NCI-H1105 (cell line): Measurements from ENCODE around the gene BTBD7.
"Not testable (repeated sequence)": the region's sequence is repeated elsewhere in the genome, so short reads cannot be mapped to it uniquely, and the experiment has no call there.

ENCODE experiments used
- DNase-seq: peaks from one replicate; lab custom pipeline; 2025; lab: John Stamatoyannopoulos, UW

The BTBD7 gene

DNA sequence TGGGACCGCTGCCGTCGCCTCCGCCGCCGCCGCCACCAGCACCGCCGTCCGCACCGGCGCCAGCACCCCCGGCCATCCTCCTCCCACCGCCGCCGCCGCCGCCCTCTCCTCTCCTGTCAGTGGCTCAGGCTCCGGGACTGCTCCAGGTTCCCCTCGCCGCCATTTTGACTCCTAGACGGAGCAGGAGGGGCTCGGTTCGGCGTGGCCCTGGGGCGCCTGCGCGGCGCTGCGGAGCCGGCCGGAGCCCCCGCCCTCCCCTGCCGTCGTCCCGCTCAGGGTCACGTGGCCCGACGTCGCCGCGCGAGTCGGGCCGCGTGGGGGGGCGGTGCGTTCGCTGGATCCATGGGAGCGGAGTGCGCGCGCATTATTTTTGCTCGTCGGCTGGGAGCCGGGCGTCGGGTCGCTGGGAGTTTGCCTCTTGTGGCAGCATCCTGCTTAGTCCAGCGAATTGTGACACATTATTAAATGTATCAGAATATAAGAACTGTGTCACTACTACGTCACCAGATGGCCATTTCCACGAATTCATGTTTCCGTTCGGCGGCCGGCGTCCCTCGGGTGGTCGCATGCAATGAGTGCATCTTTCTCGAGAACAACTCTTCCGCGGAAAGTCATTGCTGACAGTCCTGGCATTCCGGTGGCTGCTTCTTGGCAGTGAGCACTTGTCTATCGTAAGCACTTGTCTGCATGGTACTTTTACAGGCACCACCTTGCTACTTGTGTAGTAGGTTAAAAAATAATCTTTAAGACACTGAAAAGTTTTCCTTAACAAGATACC is at the start of gene BTBD7:
BTBD7 (minus strand) TSS at position 184 of the 778 bp plus-strand sequence. CDS start 36,985 bp downstream, outside the sequence.
- peak; percentile 95 for DNase-seq

DNA sequence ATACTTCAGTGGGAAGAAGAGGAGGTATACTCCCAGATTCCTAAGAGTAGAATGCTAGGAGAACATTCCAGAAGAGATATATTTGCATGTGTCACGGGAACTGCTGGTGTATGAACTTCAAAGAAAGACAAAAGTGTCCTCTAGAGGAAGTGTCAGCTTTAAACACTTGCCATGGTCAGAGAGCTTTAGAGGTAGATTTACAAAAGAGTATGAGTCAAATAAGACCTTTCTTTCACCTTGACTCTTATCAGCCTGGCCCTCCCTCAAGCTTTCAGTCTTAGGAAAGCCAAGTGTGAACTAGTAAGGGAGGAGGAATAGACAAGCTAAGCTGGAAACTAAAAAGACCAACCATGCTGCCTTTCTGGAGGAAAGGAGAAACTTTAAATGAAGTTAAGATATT is 48.8 kb upstream of the BTBD7 start:
- no peak for DNase-seq

DNA sequence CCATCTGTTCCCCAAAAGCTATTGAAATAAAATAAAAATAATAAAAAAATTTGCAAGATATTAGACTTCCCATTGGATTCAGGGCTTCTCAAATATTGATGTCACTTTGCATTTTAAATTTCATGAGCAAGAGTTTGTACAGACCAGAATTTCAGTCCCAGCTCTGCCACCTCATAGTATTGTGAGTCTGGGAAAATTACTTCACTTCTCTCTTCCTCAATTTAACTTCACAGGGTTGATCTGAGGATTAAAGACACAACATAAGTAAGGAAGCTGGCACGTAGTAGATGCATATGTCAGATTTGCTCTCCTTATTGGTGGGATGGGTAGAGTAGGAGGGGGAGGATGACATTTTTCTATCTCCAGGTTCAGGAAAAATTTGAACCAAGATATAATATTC is 47.0 kb upstream of the BTBD7 start:
- no peak for DNase-seq

DNA sequence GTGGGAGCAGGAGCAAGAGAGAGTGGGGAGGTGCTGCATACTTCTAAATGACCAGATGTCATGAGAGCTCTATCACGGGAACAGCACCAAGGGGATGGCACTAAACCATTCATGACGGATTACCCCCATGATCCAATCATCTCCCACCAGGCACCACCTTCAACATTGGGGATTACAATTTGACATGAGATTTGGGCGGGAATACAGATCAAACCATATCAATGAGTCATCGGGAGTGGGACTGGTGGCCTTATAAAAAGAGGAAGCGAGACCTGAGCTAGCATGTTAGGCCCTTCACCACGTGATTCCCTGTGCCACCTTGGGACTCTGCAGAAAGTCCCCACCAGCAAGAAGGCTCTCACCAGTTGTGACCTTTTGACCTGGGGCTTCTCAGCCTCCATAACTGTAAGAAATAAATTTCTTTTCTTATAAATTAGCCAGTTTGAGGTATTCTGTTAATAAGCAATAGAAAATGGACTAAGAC is 42.9 kb upstream of the BTBD7 start:
- DNase-seq, result no peak

- no peak for DNase-seq
Measured at GRCh38 chr14:93369713-93370266, 37.0 kb upstream of the BTBD7 start.

DNA sequence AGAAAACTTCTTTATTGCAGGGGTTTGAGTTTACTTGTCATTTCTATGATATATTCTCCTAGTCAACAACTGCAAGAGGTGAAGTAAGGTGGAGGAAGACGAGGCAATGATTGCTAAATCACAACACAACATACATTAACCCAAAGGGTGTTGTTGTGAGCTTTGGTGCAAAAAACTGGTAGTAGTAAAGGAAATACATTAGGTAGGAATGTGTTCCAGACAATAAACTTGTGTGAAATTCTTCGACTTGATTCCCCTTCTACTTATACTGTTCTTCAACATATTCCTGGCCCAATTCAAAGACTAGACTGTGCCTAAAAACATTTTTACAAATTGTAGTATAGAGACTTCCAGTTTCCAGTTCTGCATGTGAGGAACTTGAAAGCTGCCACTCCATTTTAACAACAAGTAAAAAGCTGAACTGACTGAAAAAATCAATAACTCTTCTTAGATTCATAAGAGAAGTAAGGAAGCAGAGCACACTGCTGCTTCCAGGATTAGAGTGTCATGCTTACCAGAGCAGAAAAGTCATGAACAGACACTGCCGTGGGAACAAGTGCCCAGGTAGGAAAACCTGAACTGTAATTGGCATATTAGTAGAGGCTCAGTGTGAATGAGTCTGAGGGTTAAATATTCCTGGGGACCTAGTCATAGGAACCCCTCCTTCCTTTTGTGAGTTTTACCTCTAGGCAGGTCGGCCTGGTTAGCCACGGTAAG is 36.3 kb upstream of the BTBD7 start:
- DNase-seq, result no peak

DNA sequence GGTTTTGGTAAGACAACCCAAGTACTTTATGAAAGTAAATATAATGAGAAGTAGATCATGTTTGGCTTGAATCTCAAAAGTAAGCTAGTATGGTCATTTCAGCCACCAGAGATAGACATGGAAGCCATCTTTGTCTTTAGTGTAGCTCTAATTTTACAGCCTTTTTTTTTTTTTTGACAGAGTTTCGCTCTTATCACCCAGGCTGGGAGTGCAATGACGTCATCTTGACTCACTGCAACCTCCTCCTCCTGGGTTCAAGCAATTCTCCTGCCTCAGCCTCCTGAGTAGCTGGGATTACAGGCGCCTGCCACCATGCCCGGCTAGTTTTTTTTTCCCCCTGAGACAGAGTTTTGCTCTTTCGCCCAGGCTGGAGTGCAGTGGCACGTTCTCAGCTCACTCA is 22.0 kb upstream of the BTBD7 start:
- not testable (repeated sequence) for DNase-seq

DNA sequence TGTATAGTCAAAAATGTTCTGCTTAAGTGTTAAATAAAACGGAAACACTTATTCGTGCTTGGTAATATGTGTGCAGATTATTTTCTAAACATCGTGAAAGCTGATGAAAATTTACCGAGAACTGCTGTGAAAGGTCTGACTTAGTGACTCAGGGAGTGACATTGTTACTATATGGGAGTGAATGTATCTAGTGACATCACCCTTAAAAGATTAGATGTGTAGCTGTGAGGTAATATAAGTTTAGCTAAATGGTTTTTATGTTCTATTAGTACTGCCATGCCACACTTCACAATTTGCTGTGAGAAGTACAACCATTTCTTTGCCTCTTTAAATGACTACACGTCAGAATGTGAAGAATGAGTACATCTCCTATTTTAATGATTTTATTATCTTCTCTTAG is 15.5 kb upstream of the BTBD7 start:
- DNase-seq, result no peak

DNA sequence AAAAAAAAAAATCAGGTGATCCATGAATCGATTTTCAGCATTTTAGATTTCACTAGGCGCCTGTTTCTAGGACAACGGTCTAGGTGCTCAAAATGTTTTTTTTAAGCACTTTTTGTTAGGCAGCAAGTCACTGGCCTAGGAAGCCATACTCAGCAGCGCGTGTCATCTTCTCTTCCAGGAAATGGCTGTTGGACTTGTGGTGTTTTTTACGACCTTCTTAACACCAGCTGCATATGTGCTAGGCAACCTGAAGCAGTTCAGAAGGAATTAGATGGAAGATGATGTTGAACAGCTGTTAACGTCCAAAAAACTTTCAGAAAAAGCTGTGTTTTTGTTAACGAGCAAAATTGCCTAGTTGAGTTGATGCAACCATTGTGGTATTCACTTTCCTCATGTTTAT is 15.0 kb upstream of the BTBD7 start:
- no peak for DNase-seq

- no peak for DNase-seq
Measured at GRCh38 chr14:93346926-93347721, 14.3 kb upstream of the BTBD7 start, which contains the start of gene COX8C. Gene COX8C, plus strand, starts transcription at chr14:93347182. Its CDS starts 87 bp downstream, at chr14:93347269.

GRCh38 chr14:93343797-93344196 is 11.0 kb upstream of the BTBD7 start:
- no peak for DNase-seq

GRCh38 chr14:93343266-93343665 is 10.4 kb upstream of the BTBD7 start:
- no peak for DNase-seq

- no peak for DNase-seq
Measured at GRCh38 chr14:93337884-93338283, 5.0 kb upstream of the BTBD7 start.

GRCh38 chr14:93337143-93337753 is 4.4 kb upstream of the BTBD7 start:
- DNase-seq, result no peak

- no peak for DNase-seq
Measured at GRCh38 chr14:93333631-93334103, 831 bp upstream of the BTBD7 start.

DNA sequence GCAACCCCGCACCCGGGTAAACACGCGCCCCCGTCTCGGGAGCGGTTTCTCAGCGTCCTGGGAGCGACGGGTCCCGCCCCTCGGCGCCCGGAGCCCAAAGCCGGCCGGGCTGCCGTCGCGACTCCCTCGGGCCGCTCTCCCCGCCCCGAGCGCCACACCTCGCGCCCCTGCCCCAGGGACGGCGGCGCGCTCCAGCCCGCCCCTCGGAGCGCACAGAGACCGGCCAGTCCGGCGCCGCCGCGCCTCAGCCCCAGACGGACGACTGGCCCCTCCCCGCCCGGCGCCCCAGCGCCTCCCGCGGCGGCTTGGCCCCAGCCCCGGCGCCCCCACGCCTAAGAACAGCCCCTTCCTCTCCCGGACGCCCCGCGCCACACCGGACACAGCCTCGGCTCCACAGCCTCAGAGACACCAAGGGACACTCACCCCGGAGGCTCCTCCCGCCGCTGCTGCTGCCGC is 411 bp downstream of the BTBD7 start:
- peak; percentile 39 for DNase-seq

GRCh38 chr14:93331728-93332396 is 974 bp downstream of the BTBD7 start:
- no peak for DNase-seq

DNA sequence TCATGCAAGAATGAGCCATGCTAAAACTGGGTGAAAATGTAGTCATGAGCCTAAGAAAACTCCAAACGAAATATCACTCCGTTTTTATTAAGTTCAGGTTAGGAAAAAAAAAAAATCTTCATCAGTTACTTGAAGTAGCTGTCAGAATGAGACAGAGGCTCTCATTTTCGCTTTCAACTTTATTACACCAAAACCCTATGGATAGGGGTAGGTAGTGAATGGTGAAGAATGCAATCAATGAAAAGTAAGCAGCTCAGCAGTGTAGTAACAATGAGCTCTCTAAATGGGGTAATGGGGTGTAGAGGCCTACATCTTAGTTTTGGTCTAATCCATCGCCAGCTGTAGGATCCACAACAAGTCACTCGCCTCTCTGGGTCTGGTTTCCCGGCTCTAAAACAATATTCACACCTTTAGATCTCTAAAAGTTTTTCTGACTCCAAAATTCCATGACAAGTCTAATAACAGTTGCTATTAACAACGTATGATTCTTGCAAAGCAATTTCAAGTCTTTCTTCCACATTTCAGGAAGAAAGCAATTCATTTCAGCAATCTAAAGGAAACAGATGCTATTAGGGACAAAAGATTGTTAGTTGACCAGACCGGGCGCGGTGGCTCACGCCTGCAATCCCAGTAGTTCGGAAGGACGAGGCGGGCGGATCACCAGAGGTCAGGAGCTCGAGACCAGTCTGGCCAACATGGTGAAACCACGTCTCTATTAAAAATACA is 1.7 kb downstream of the BTBD7 start:
- DNase-seq, result no peak

GRCh38 chr14:93330609-93331000 is 2.2 kb downstream of the BTBD7 start:
- DNase-seq, result no peak

DNA sequence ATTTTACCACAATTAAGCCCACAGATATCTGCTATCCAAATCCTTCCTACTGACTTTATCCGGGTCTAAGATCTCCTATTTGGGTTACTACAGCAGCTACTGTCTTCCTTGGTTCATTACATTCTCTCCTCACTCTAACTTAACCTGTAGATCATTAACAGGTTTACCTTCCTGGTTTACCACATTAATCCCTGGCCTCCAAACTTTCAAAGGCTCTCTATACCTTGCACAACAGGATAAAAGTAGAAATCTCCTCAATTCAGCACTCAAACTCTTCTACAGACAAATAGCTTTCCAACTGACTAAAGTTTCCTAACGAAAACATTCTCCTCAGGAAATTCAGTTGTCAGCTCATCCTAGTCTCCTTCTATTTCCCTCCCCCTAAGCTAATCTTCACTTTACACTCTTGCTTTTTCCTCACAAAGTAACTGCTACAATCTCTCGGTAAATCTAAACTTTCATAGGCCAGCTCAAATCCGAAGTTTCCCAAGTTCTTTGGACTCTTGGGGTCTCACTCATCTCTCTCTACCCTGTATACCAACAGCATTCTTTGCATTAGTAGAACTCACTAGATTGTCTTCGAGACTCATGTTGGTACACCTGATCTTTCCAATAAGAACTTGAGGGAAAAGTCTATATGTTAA is 2.7 kb downstream of the BTBD7 start:
- DNase-seq, result no peak
